Natural killer cell (primary cell): ENCODE measurements around the gene OR4D5. TPM values are rescaled to one million over a fixed set of nuclear protein-coding genes. Genes with fewer than 3 reads are reported as not detected.

Source experiments
- ATAC-seq, 3 donors: fragments of 150-1000 bp in 2 of 3; fragments of 200-7000 bp in 1 of 3; cut with Tn5 transposase; 1 replicate in 1 of 3; 2 replicates in 2 of 3; pipeline ENCODE4 v1.10.0; 2021; ENCODE audit warnings: mild to moderate bottlenecking in 2 of 3, moderate library complexity in 2 of 3
- DNase-seq, 2 donors: peaks; one replicate each; pipeline versions ENCODE4 v3.0.0 to v3.0.0-alpha.2; 2013 to 2021; ENCODE audit warnings: mixed read lengths in 1 of 2
- H3K27ac ChIP-seq: one replicate; pipeline ENCODE4 v1.5.1; 2013; ENCODE audit warnings: mild to moderate bottlenecking, low read length
- H3K27me3 ChIP-seq: one replicate; pipeline ENCODE4 v1.6.1; 2013; ENCODE audit warnings: low read length; ENCODE audit not compliant: control insufficient read depth, insufficient read depth
- H3K36me3 ChIP-seq: one replicate; pipeline ENCODE4 v1.6.1; 2013; ENCODE audit warnings: low read length; ENCODE audit not compliant: control insufficient read depth, insufficient read depth
- H3K4me1 ChIP-seq: one replicate; pipeline ENCODE4 v1.6.1; 2013; ENCODE audit warnings: low read length; ENCODE audit not compliant: control insufficient read depth, insufficient read depth
- H3K4me3 ChIP-seq: one replicate; pipeline ENCODE4 v1.5.1; 2013; ENCODE audit warnings: low read length
- H3K9me3 ChIP-seq: one replicate; pipeline ENCODE4 v1.6.1; 2013; ENCODE audit warnings: low read length; ENCODE audit not compliant: control insufficient read depth, insufficient read depth
- H3K27ac Mint-ChIP-seq, 2 donors: one replicate each; pipeline ENCODE4 v1.8.0; 2022; ENCODE audit warnings: mild to moderate bottlenecking in 2 of 2, mixed read lengths in 2 of 2, moderate library complexity in 1 of 2
- H3K27me3 Mint-ChIP-seq, 2 donors: one replicate each; pipeline ENCODE4 v1.8.0; 2022; ENCODE audit warnings: low read depth in 2 of 2, mixed read lengths in 2 of 2
- H3K36me3 Mint-ChIP-seq: one replicate; pipeline ENCODE4 v1.8.0; 2022; ENCODE audit warnings: mixed read lengths
- H3K4me1 Mint-ChIP-seq, 2 donors: one replicate each; pipeline ENCODE4 v1.8.0; 2022; ENCODE audit warnings: mixed read lengths in 2 of 2
- H3K4me3 Mint-ChIP-seq: one replicate; pipeline ENCODE4 v1.8.0; 2022; ENCODE audit warnings: mild to moderate bottlenecking, moderate library complexity, mixed read lengths
- H3K9me3 Mint-ChIP-seq, 2 donors: one replicate each; pipeline ENCODE4 v1.8.0; 2022; ENCODE audit warnings: mixed read lengths in 2 of 2
- WGBS: methylation state at CpG from one replicate; pipeline ENCODE4 v1.1.7; 2013; ENCODE audit warnings: missing lambda C conversion rate; ENCODE audit not compliant: insufficient coverage; 5-methylcytosine and 5-hydroxymethylcytosine counted together
- intact Hi-C: fragments of 100-400 bp; cut with micrococcal nuclease; formaldehyde crosslinking; loops from one replicate; pipeline ENCODE4 v1.14.2; 2022
- total RNA-seq, 4 donors: library from RNA; stranded (reverse); fragments of 120-200 nt in 1 of 4; gene quantifications; one replicate each; pipeline versions ENCODE4 v1.2.3 to v1.2.4, GENCODE V29; 2013 to 2022
- TF ChIP-seq, protein P1 (sequence below): fragments of 200-600 bp; IDR thresholded peaks from one replicate; pipeline ENCODE4 v1.8.0; 2022; ENCODE audit warnings: antibody characterized with exemption

The OR4D5 gene
- total RNA-seq, 3 donors from 2014 or later (not counting 1 experiment from before 2014, with no cell fraction given) = not detected

- DNase-seq (no peak), ATAC-seq (no peak)
- Histone ChIP-seq H3K4me3 (no peak within 1 kb of the TSS), H3K9me3 (no peaks in the 10 kb centered on the region), H3K36me3 (no peaks in the 10 kb centered on the region), H3K27ac (no peak within 1 kb of the TSS), H3K27me3 (no peaks in the 10 kb centered on the region), H3K4me1 (no peaks in the 10 kb centered on the region)
- no peak within 1 kb of the TSS for H3K27ac Mint-ChIP-seq
- H3K4me3 Mint-ChIP-seq = no peak within 1 kb of the TSS
- H3K4me1 Mint-ChIP-seq = no peaks in the 10 kb centered on the region
- no peaks in the 10 kb centered on the region for H3K36me3 Mint-ChIP-seq
- peaks cover 0 to 2% of the 10 kb centered on the region in 2 donors for H3K27me3 Mint-ChIP-seq
- intact Hi-C loops = no loop called here
- TF ChIP-seq, protein P1, sequence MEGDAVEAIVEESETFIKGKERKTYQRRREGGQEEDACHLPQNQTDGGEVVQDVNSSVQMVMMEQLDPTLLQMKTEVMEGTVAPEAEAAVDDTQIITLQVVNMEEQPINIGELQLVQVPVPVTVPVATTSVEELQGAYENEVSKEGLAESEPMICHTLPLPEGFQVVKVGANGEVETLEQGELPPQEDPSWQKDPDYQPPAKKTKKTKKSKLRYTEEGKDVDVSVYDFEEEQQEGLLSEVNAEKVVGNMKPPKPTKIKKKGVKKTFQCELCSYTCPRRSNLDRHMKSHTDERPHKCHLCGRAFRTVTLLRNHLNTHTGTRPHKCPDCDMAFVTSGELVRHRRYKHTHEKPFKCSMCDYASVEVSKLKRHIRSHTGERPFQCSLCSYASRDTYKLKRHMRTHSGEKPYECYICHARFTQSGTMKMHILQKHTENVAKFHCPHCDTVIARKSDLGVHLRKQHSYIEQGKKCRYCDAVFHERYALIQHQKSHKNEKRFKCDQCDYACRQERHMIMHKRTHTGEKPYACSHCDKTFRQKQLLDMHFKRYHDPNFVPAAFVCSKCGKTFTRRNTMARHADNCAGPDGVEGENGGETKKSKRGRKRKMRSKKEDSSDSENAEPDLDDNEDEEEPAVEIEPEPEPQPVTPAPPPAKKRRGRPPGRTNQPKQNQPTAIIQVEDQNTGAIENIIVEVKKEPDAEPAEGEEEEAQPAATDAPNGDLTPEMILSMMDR = no peak
- H3K9me3 Mint-ChIP-seq = peaks cover 7 to 10% of the 10 kb centered on the region in 2 donors
These were observed 38.4 kb downstream of the OR4D5 start, which contains the start of gene OR10S1 for GRCh38 chr11:123977731-123978347. OR10S1 (minus strand) TSS chr11:123977781; CDS start chr11:123977664, 117 bp downstream.

- H3K27me3 ChIP-seq = no peaks in the 10 kb centered on the region
- Mint-ChIP-seq H3K36me3 (no peaks in the 10 kb centered on the region), H3K9me3 (peaks cover 16% of the 10 kb centered on the region in 2 donors), H3K4me3 (no peak overlapping the region), H3K4me1 (no peaks in the 10 kb centered on the region), H3K27me3 (peaks cover 0 to 2% of the 10 kb centered on the region in 2 donors), H3K27ac (no peak overlapping the region)
- TF ChIP-seq, protein P1 = no peak
- no peak overlapping the region for H3K4me3 ChIP-seq
- DNase-seq (no peak), ATAC-seq (no peak)
- H3K27ac ChIP-seq = no peak overlapping the region
- H3K36me3 ChIP-seq = no peaks in the 10 kb centered on the region
- H3K9me3 ChIP-seq = no peaks in the 10 kb centered on the region
- H3K4me1 ChIP-seq = no peaks in the 10 kb centered on the region
- intact Hi-C loops = no loop called here
- WGBS = 87% methylated on average over 4 of the region's 5 CpGs
These were observed 39.9 kb downstream of the OR4D5 start for GRCh38 chr11:123979311-123979710.

Other genes starting within 250 kb of the OR4D5 start
- gene ZNF202, start 198.0 kb upstream of the OR4D5 start, total RNA-seq = 10 to 100 TPM in 2 of 3 donors, 1 to 10 TPM in 1; 6.8 to 12.6 (median 10.7) TPM
- gene OR6X1, start 185.1 kb upstream of the OR4D5 start, total RNA-seq = not detected
- gene OR6M1, start 133.3 kb upstream of the OR4D5 start, total RNA-seq = not detected
- not detected for gene TMEM225, start 53.9 kb upstream of the OR4D5 start, total RNA-seq
- gene OR8D4, start 37.5 kb upstream of the OR4D5 start, total RNA-seq = not detected
- gene OR6T1, start 4.2 kb downstream of the OR4D5 start, total RNA-seq = not detected
- not detected for gene OR10S1, start 38.2 kb downstream of the OR4D5 start, total RNA-seq
- gene OR10G6, start 55.5 kb downstream of the OR4D5 start, total RNA-seq = not detected
- not detected for gene OR10G4, start 73.4 kb downstream of the OR4D5 start, total RNA-seq
- gene OR10G9, start 83.4 kb downstream of the OR4D5 start, total RNA-seq = not detected
- not detected for gene OR10G8, start 87.2 kb downstream of the OR4D5 start, total RNA-seq
- not detected for gene OR10G7, start 101.7 kb downstream of the OR4D5 start, total RNA-seq
- gene VWA5A, start 175.8 kb downstream of the OR4D5 start, total RNA-seq = 10 to 100 TPM in 2 of 3 donors, 1 to 10 TPM in 1; 9.2 to 12.9 (median 11.8) TPM
- not detected for gene OR10D3, start 243.7 kb downstream of the OR4D5 start, total RNA-seq